ENCODE measurements around the gene OR13A1.
"Not testable (repeated sequence)": the region's sequence is repeated elsewhere in the genome, so short reads cannot be mapped to it uniquely, and the experiment has no call there.

The OR13A1 gene

DNA sequence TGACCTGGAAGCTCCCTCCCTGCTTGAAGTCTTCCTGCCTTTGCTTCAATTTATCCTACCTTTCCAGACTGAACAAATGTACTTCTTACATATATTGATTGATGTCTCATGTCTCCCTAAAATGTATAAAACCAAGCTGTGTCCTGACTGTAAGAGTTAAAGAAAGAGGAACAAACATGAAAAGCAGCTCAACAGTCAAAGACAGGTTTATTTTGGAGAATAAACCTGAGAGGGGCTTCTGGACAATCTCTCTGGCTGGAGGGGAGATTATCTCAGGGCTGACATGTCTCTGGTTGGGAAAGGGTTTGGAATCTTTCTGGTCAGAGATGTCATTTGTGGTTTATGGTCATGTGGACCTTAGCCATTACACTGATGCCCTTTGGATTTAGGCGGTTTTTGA, 41.0 kb downstream of the OR13A1 start:
- TF ChIP-seq, protein P1, sequence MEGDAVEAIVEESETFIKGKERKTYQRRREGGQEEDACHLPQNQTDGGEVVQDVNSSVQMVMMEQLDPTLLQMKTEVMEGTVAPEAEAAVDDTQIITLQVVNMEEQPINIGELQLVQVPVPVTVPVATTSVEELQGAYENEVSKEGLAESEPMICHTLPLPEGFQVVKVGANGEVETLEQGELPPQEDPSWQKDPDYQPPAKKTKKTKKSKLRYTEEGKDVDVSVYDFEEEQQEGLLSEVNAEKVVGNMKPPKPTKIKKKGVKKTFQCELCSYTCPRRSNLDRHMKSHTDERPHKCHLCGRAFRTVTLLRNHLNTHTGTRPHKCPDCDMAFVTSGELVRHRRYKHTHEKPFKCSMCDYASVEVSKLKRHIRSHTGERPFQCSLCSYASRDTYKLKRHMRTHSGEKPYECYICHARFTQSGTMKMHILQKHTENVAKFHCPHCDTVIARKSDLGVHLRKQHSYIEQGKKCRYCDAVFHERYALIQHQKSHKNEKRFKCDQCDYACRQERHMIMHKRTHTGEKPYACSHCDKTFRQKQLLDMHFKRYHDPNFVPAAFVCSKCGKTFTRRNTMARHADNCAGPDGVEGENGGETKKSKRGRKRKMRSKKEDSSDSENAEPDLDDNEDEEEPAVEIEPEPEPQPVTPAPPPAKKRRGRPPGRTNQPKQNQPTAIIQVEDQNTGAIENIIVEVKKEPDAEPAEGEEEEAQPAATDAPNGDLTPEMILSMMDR (IDR thresholded peaks at IDR 0.05; ENCODE audit: control insufficient read depth, extremely low read depth, insufficient read depth): no peak
- no peak for DNase-seq (ENCODE audit: low read depth)
- no peak overlapping the region for H3K4me3 ChIP-seq (ENCODE audit: low read depth, low read length)

DNA sequence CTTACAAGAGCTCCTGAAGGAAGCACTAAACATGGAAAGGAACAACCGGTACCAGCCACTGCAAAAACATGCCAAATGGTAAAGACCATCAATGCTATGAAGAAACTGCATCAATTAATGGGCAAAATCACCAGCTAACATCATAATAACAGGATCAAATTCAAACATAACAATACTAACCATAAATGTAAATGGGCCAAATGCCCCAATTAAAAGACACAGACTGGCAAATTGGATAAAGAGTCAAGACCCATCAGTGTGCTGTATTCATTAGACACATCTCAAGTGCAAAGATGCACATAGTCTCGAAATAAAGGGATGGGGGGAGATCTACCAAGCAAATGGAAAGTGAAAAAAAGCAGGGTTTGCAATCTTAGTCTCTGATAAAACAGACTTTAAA, 47.6 kb downstream of the OR13A1 start:
- not testable (repeated sequence) for DNase-seq (ENCODE audit: low read depth); H3K4me3 ChIP-seq (ENCODE audit: low read depth, low read length)

DNA sequence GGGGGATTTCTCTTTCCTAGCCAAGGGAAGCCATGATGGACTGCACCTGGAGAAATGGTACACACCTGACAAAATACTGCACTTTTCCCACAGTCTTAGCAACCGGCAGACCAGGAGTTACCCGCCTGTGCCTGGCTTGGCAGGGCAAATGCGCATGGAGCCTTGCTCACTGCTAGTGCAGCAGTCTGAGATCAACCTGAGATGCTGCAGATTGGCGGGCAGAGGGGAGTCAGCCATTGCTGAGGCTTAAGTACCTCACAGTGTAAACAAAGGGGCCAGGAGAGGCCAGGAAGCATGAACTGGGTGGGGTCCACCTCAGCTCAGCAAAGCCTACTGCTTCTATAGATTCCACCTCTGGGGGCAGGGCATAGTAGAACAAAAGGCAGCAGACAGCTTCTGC, 49.4 kb downstream of the OR13A1 start:
- no peak for DNase-seq (ENCODE audit: low read depth)
- no peak overlapping the region for H3K4me3 ChIP-seq (ENCODE audit: low read depth, low read length)
- TF ChIP-seq, protein P1 (IDR thresholded peaks at IDR 0.05; ENCODE audit: control insufficient read depth, extremely low read depth, insufficient read depth): no peak

DNA sequence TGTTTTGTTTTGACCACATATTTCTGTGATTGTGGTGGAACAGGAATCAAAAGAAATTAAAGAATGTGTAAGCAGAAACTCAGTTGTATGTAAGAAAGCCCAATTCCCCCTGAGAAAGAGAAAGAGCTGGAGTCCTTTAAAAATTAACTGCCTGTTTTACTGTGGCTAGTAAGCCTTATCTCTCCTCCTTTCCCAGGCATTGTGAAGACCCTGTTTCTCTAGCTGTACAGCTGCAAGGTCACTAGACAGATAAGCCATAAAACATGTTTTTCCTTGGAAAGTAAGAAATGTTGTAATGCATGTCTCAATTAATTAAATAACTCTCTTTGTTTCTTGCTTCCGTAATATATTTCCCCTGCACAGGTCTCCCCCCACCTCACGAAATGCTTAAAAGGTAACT, 53.5 kb downstream of the OR13A1 start:
- TF ChIP-seq, protein P1 (IDR thresholded peaks at IDR 0.05; ENCODE audit: control insufficient read depth, extremely low read depth, insufficient read depth): no peak
- DNase-seq (ENCODE audit: low read depth): no peak
- no peak overlapping the region for H3K4me3 ChIP-seq (ENCODE audit: low read depth, low read length)

DNA sequence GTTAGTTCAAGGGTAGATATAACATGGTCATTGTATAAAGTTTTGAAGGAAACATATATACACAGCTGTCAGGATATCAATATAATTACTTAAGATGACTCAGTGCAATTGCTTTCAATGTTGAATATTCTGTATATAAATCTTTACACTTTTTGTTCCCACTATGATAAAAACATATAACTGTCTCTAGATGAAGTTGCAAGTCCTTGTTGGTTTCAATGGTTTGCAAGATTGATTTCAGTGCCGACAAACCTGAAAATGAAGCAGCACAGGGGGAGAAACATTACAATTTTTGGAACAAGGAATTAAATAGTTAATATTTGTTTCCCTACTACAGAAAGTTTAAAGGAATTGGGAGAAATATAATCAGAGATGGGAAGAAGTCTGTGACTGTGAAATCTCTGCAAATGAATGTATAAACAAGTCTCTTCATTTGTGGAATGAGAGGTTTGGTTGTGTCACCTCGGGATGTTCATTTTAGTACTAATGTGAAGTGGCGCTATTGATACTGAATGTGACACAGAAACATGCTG, 54.1 kb downstream of the OR13A1 start:
- TF ChIP-seq, protein P1 (IDR thresholded peaks at IDR 0.05; ENCODE audit: control insufficient read depth, extremely low read depth, insufficient read depth): no peak
- DNase-seq (ENCODE audit: low read depth): no peak

DNA sequence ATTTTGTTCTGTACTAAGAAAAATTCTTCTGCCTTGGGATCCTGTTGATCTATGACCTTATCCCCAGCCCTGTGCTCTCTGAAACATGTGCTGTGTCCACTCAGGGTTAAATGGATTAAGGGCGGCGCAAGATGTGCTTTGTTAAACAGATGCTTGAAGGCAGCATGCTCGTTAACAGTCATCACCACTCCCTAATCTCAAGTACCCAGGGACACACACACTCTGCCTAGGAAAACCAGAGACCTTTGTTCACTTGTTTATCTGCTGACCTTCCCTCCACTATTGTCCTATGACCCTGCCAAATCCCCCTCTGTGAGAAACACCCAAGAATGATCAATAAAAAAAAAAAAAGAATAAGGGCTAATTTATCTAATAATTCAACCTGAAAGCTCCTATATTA, 54.8 kb downstream of the OR13A1 start:
- not testable (repeated sequence) for H3K4me3 ChIP-seq (ENCODE audit: low read depth, low read length); DNase-seq (ENCODE audit: low read depth)

More for the DNA sequence above, 54.1 kb downstream of the OR13A1 start:
- no peak overlapping the region for H3K4me3 ChIP-seq (ENCODE audit: low read depth, low read length)

DNA sequence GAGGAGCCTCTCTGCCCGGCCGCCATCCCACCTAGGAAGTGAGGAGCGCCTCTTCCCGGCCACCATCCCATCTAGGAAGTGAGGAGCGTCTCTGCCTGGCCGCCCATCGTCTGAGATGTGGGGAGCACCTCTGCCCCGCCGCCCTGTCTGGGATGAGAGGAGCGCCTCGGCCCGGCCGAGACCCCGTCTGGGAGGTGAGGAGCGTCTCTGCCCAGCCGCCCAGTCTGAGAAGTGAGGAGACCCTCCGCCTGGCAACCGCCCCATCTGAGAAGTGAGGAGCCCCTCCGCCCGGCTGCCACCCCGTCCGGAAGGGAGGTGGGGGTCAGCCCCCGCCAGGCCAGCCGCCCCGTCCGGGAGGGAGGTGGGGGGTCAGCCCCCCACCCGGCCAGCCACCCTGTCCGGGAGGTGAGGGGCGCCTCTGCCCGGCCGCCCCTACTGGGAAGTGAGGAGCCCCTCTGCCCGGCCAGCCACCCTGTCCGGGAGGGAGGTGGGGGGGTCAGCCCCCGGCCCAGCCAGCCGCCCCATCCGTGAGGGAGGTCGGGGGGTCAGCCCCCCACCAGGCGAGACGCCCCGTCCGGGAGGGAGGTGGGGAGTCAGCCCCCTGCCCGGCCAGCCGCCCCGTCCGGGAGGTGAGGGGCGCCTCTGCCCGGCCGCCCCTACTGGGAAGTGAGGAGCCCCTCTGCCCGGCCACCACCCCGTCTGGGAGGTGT, 55.5 kb downstream of the OR13A1 start:
- not testable (repeated sequence) for DNase-seq (ENCODE audit: low read depth); H3K4me3 ChIP-seq (ENCODE audit: low read depth, low read length)

DNA sequence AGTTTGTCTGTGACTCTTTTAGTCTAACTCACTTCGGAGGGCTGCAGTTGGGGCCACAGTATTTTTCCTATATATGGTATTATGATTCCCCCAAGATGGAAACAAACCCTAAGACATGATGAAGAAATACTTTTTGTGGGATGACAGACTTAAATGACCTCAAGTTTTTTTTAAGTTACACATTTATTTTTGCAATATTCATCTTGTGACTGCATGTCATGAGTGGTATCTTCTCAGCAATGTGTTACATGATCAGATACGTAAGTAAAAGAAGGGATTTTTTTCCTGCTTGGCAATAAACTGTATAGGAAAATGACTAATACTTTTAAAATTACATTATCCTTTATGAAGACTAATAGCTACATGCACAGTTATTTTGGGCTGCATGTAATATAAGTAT, 57.8 kb downstream of the OR13A1 start:
- no peak for DNase-seq (ENCODE audit: low read depth)
- TF ChIP-seq, protein P1 (IDR thresholded peaks at IDR 0.05; ENCODE audit: control insufficient read depth, extremely low read depth, insufficient read depth): no peak
- H3K4me3 ChIP-seq (ENCODE audit: low read depth, low read length): no peak overlapping the region
